NT2/D1 (cell line): ENCODE data around the gene NEK5.

Source experiments
- DNase-seq: peaks from one replicate; pipeline ENCODE4 v3.0.0-alpha.2; 2011; ENCODE audit warnings: low read depth, low spot score
- H3K27me3 ChIP-seq: 2 replicates; pipeline ENCODE4 v1.6.0; 2011; ENCODE audit warnings: mild to moderate bottlenecking; ENCODE audit not compliant: insufficient read length, insufficient read depth
- H3K36me3 ChIP-seq: 2 replicates; pipeline ENCODE4 v1.6.1; 2011; ENCODE audit warnings: mild to moderate bottlenecking, low read length, mixed read lengths; ENCODE audit not compliant: insufficient read depth, insufficient read length
- H3K4me1 ChIP-seq: 2 replicates; pipeline ENCODE4 v1.5.1; 2011; ENCODE audit not compliant: insufficient read depth, insufficient read length
- H3K4me3 ChIP-seq: 2 replicates; pipeline ENCODE4 v1.5.1; 2011; ENCODE audit warnings: low read depth; ENCODE audit not compliant: insufficient read length
- H3K9ac ChIP-seq: 2 replicates; pipeline ENCODE4 v1.6.0; 2011; ENCODE audit warnings: low read depth; ENCODE audit not compliant: insufficient read length
- H3K9me3 ChIP-seq: 2 replicates; pipeline ENCODE4 v1.5.1; 2011; ENCODE audit warnings: mild to moderate bottlenecking, low read length; ENCODE audit not compliant: insufficient read depth
- SUZ12 ChIP-seq: IDR thresholded peaks from 2 replicates; pipeline ENCODE4 v1.6.1; 2011; ENCODE audit not compliant: insufficient read length, insufficient read depth; ENCODE audit errors: extremely low read depth
- YY1 ChIP-seq: IDR thresholded peaks from 2 replicates; pipeline ENCODE4 v1.6.1; 2011; ENCODE audit not compliant: insufficient read length, insufficient read depth
- ZNF274 ChIP-seq: IDR thresholded peaks from 2 replicates; pipeline ENCODE4 v1.6.1; 2011; ENCODE audit warnings: mild to moderate bottlenecking, low read depth, low read length

The NEK5 gene

DNA sequence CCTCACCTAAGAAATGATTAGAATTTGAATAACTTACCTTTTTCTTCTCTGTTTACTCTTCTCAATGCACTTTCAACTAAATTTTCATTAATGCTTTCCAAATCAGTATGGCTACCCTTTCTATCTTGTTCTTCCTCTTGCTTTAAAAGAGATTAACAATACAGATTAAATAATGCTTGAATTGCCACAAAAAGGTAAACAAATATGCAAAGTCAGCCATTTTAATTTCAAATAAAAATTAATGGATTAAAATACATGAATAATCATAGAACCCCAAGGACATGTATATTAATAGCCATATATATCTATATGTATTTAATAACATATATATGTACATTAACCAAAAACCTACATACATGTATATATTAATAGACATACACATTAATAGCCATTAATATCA is 7.9 kb upstream of the NEK5 start:
- Histone ChIP-seq H3K9ac (no peak overlapping the region), H3K36me3 (no peaks in the 10 kb centered on the region), H3K4me1 (no peaks in the 10 kb centered on the region), H3K4me3 (no peak overlapping the region), H3K27me3 (no peaks in the 10 kb centered on the region), H3K9me3 (no peaks in the 10 kb centered on the region)
- no peak for TF ChIP-seq ZNF274
- no peak for TF ChIP-seq SUZ12
- no peak for TF ChIP-seq YY1
- no peak for DNase-seq

DNA sequence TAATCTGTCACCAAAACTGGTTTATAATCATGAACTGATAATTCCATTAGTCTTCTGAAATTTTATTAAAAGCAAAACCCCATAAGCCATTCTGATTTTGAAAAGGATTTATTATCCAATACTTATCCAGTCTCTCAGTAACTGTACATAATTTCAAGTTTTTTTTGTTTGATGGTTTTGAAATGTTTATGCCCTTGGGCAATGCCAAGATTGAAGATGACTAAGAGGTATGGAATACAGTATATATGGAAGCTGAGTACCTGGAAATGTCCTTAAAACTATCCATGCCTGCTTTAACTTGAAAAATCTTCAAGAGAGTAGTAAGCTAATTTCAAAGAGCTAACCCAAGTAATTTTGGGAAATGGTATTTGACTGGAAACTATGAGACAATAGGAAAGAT is 1.8 kb upstream of the NEK5 start:
- no peak for DNase-seq

DNA sequence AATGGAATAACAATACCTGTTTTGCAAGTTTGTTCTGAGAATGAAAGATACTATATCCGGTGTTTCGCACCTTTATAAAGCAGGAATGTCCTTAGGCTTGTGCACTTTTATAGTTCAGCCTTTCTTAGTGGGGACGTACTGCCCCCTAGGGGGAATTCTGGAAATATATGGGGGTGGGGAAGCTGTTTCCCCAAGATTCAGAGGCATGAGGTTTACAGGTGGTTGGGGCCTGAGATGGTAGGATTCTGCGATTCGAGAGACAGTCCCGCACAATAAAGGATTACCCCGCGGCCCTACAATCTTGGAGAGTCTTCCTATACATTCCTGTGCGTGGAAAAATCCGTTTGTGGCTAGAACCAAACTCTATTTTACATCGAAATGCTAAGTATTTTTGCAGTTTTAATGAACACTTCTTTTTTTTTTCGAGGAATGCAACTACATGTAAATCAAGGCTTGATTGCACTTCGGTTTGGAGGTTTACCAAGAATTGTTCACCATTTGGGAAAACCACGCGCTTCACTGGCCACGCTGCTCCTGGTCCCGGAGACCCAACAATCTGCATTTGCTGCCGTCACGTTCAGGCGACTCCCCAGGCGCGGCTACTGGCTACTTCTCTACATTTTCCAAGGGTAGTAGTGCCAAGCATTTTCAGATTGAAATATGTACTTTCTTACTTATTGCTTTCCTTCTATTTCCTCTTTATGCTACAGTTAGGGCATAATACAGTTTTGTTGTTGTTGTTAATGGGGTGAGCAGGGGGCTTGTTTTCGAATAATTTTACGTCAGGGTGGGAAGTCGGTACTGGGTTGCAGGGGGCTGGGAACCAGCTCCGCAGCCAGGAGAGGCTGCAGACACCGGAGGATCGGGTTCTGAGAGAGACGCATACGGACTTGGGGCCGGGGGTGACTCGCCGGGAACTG is 830 bp downstream of the NEK5 start:
- peaks cover 3% of the 10 kb centered on the region for H3K36me3 ChIP-seq
- TF ChIP-seq YY1 (no peak), SUZ12 (no peak), ZNF274 (no peak)
- no peaks in the 10 kb centered on the region for H3K4me1 ChIP-seq
- H3K4me3 ChIP-seq = peak overlapping the region; percentile 18
- no peaks in the 10 kb centered on the region for H3K27me3 ChIP-seq
- H3K9me3 ChIP-seq = no peaks in the 10 kb centered on the region
- H3K9ac ChIP-seq = no peak overlapping the region
- peak; percentile 46 for DNase-seq

More for the DNA sequence above, 1.8 kb upstream of the NEK5 start:
- Histone ChIP-seq H3K27me3 (no peaks in the 10 kb centered on the region), H3K36me3 (peaks cover 3% of the 10 kb centered on the region), H3K4me3 (no peak overlapping the region), H3K9ac (no peak overlapping the region), H3K9me3 (no peaks in the 10 kb centered on the region), H3K4me1 (no peaks in the 10 kb centered on the region)
- TF ChIP-seq YY1 (no peak), SUZ12 (no peak), ZNF274 (no peak)

GRCh38 chr13:52127378-52127777 is 1.5 kb downstream of the NEK5 start:
- no peak for DNase-seq
- Histone ChIP-seq H3K27me3 (no peaks in the 10 kb centered on the region), H3K4me1 (no peaks in the 10 kb centered on the region), H3K9ac (no peak overlapping the region), H3K4me3 (no peak overlapping the region), H3K36me3 (peaks cover 3% of the 10 kb centered on the region), H3K9me3 (no peaks in the 10 kb centered on the region)
- TF ChIP-seq ZNF274 (no peak), YY1 (no peak), SUZ12 (no peak)

DNA sequence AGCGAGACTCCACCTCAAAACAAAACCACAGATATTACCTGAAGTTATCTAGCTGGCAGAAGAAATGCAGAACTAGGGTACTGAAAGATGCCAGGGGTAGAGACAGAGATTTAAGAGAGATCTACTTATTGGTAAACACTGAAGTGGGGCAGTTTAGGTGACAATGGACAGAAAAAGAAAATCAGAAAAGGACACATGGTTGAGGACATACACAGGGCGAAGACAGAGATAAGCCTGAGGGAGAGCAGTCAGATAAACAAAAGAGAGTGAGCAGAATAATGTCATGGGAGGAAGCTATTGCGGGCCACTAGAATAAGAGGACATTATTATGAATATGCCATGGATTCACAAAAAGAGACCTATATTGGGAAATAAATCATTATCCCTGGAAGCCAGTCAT is 3.3 kb downstream of the NEK5 start:
- no peaks in the 10 kb centered on the region for H3K9me3 ChIP-seq
- H3K9ac ChIP-seq = no peak overlapping the region
- no peak for TF ChIP-seq SUZ12
- TF ChIP-seq YY1 = no peak
- no peak for TF ChIP-seq ZNF274
- H3K27me3 ChIP-seq = no peaks in the 10 kb centered on the region
- no peak overlapping the region for H3K4me3 ChIP-seq
- H3K4me1 ChIP-seq = no peaks in the 10 kb centered on the region
- H3K36me3 ChIP-seq = no peaks in the 10 kb centered on the region
- no peak for DNase-seq

DNA sequence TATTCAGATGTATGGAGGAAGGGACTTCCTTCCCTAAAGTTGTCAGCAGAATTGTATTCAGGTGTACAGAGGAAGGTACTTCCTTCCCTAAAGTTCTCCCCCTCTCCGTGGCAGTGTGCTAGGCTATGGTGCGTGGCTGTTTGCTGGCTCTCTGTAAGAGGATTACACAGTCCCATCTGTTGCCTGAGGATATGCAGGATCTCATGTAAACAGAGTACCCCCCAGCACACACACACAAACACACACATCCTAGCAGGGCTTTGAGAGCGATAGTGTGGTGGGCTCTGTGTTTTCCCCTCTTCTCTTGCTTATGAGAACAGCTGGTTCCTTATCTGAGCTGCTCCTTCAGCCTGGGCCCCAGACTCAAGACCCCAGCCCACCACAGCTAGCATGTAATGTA is 10.3 kb downstream of the NEK5 start:
- TF ChIP-seq YY1 (no peak), ZNF274 (no peak)
- H3K27me3 ChIP-seq = no peaks in the 10 kb centered on the region
- H3K4me3 ChIP-seq = no peak overlapping the region
- no peak overlapping the region for H3K9ac ChIP-seq
- no peak for DNase-seq
- no peaks in the 10 kb centered on the region for H3K9me3 ChIP-seq
- H3K4me1 ChIP-seq = no peaks in the 10 kb centered on the region
- no peaks in the 10 kb centered on the region for H3K36me3 ChIP-seq

GRCh38 chr13:52118095-52118494 is 10.8 kb downstream of the NEK5 start:
- Histone ChIP-seq H3K9me3 (no peaks in the 10 kb centered on the region), H3K27me3 (no peaks in the 10 kb centered on the region), H3K4me3 (no peak overlapping the region), H3K9ac (no peak overlapping the region), H3K4me1 (no peaks in the 10 kb centered on the region), H3K36me3 (no peaks in the 10 kb centered on the region)
- no peak for DNase-seq
- TF ChIP-seq SUZ12 (no peak), ZNF274 (no peak), YY1 (no peak)
